Neural cell (in vitro differentiated cells): Measurements from ENCODE around the gene ANKRD44.

ENCODE experiments used
- CTCF ChIP-seq: fragments of 450-650 bp; IDR thresholded peaks from 2 replicates; pipeline ENCODE4 v1.5.1; 2014; ENCODE audit warnings: antibody characterized with exemption, mild to moderate bottlenecking, moderate library complexity; ENCODE audit not compliant: poor library complexity, severe bottlenecking
- EP300 ChIP-seq: fragments of 450-650 bp; conservative IDR thresholded peaks from 2 replicates; pipeline ENCODE4 v1.6.1; 2014; ENCODE audit warnings: antibody characterized with exemption, mild to moderate bottlenecking, moderate library complexity; ENCODE audit not compliant: poor library complexity, severe bottlenecking
- EZH2 ChIP-seq: fragments of 200-600, 300-800 bp; shearing (Covaris generic), sonication (generic); IDR thresholded peaks from 2 replicates; pipeline ENCODE4 v1.6.1; 2014; ENCODE audit warnings: antibody characterized with exemption, low read length, borderline replicate concordance, mild to moderate bottlenecking; ENCODE audit not compliant: insufficient read depth, poor library complexity, severe bottlenecking
- MXI1 ChIP-seq: fragments of 450-650 bp; conservative IDR thresholded peaks from 2 replicates; pipeline ENCODE4 v1.6.1; 2014; ENCODE audit warnings: antibody characterized with exemption, mild to moderate bottlenecking; ENCODE audit not compliant: poor library complexity, severe bottlenecking
- POLR2AphosphoS5 ChIP-seq: IDR thresholded peaks from 2 replicates; pipeline ENCODE4 v1.6.1; 2012
- RAD21 ChIP-seq: fragments of 450-650 bp; conservative IDR thresholded peaks from 2 replicates; pipeline ENCODE4 v1.6.1; 2014; ENCODE audit warnings: antibody characterized with exemption, mild to moderate bottlenecking, moderate library complexity
- SMC3 ChIP-seq: fragments of 450-650 bp; conservative IDR thresholded peaks from 2 replicates; pipeline ENCODE4 v1.6.1; 2014; ENCODE audit warnings: antibody characterized with exemption, mild to moderate bottlenecking, moderate library complexity; ENCODE audit not compliant: poor library complexity
- TAF1 ChIP-seq: IDR thresholded peaks from 2 replicates; pipeline ENCODE4 v1.6.1; 2012; ENCODE audit warnings: low read depth
- TF ChIP-seq, protein P1 (sequence below): IDR thresholded peaks from 2 replicates; pipeline ENCODE4 v1.6.1; 2012; ENCODE audit warnings: borderline replicate concordance

DNA sequence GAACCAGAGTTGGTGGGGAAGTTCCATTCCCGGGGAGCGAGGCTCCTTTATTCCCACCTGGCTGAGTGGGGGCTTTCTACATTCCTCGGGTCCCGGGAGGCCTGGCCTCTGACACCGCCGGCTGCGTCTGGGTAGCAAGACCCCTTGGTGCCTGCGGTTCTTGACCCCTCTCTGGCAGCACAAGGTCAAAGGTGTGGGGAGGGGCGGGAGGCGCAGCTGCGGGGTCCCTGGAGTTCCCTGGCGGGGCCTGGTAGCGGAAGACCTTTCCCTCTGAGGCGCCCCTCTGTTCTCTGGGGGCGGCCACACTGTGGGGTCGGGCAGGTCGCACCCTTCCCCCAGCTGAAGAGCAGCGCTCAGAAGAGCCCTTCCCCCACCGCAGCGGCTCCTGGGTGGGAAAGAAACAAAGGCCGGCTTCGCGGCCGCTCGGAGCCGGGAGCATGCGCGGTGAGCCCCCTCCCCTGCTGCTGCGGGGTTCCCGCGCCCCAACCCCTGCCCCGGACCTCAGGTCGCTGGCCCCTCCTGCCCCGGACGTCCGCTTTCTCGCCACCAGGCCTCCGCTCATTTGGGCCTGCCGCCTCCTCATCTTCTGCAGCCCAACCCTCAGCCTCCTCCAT is 146.3 kb downstream of the ANKRD44 start:
- no peak for TF ChIP-seq CTCF
- TF ChIP-seq SMC3 = no peak
- TF ChIP-seq POLR2AphosphoS5 = no peak
- TF ChIP-seq EP300 = no peak
- no peak for TF ChIP-seq RAD21
- TF ChIP-seq, protein P1, sequence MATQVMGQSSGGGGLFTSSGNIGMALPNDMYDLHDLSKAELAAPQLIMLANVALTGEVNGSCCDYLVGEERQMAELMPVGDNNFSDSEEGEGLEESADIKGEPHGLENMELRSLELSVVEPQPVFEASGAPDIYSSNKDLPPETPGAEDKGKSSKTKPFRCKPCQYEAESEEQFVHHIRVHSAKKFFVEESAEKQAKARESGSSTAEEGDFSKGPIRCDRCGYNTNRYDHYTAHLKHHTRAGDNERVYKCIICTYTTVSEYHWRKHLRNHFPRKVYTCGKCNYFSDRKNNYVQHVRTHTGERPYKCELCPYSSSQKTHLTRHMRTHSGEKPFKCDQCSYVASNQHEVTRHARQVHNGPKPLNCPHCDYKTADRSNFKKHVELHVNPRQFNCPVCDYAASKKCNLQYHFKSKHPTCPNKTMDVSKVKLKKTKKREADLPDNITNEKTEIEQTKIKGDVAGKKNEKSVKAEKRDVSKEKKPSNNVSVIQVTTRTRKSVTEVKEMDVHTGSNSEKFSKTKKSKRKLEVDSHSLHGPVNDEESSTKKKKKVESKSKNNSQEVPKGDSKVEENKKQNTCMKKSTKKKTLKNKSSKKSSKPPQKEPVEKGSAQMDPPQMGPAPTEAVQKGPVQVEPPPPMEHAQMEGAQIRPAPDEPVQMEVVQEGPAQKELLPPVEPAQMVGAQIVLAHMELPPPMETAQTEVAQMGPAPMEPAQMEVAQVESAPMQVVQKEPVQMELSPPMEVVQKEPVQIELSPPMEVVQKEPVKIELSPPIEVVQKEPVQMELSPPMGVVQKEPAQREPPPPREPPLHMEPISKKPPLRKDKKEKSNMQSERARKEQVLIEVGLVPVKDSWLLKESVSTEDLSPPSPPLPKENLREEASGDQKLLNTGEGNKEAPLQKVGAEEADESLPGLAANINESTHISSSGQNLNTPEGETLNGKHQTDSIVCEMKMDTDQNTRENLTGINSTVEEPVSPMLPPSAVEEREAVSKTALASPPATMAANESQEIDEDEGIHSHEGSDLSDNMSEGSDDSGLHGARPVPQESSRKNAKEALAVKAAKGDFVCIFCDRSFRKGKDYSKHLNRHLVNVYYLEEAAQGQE = no peak
- TF ChIP-seq EZH2 = no peak
- TF ChIP-seq MXI1 = no peak
- no peak for TF ChIP-seq TAF1
